HT-29 (cell line): Measurements from ENCODE around the gene ZNF670. TPM values are rescaled to one million over a fixed set of nuclear protein-coding genes. Genes with fewer than 3 reads are reported as not detected.
"Not testable (repeated sequence)": the region's sequence is repeated elsewhere in the genome, so short reads cannot be mapped to it uniquely, and the experiment has no call there.

Experiments used
- DNase-seq: peaks from one replicate; pipeline ENCODE4 v3.0.0-alpha.2; 2015; ENCODE audit warnings: low spot score
- total RNA-seq: library from RNA; depleted of rRNA; stranded (reverse); fragments of >200 nt; shearing (Covaris generic); gene quantifications from 2 replicates; pipeline ENCODE4 v1.2.3, GENCODE V29; 2014; rRNA removed

Gene ZNF670
- total RNA-seq, result 1.4 and 2.2 TPM in 2 replicates

GRCh38 chr1:247078258-247079140, at the start of gene ZNF670:
Gene ZNF670, minus strand, starts transcription at chr1:247078811. Its CDS starts 215 bp downstream, at chr1:247078596.
- peak; percentile 98 for DNase-seq

- not testable (repeated sequence) for DNase-seq
Observed at GRCh38 chr1:247127519-247128282, 49.1 kb upstream of the ZNF670 start.

- DNase-seq, result not testable (repeated sequence)
Observed at GRCh38 chr1:247126601-247127000, 48.0 kb upstream of the ZNF670 start.

GRCh38 chr1:247126166-247126565, 47.6 kb upstream of the ZNF670 start:
- DNase-seq, result not testable (repeated sequence)

GRCh38 chr1:247121382-247121781, 42.8 kb upstream of the ZNF670 start:
- DNase-seq, result no peak

- not testable (repeated sequence) for DNase-seq
Observed at GRCh38 chr1:247120408-247120668, 41.7 kb upstream of the ZNF670 start.

- DNase-seq, result no peak
Observed at GRCh38 chr1:247119600-247120407, 41.2 kb upstream of the ZNF670 start.

GRCh38 chr1:247118946-247119446, 40.4 kb upstream of the ZNF670 start:
- peak; percentile 56 for DNase-seq

- DNase-seq, result no peak
Observed at GRCh38 chr1:247115545-247115944, 36.9 kb upstream of the ZNF670 start.

- no peak for DNase-seq
Observed at GRCh38 chr1:247115141-247115510, 36.5 kb upstream of the ZNF670 start.

- no peak for DNase-seq
Observed at GRCh38 chr1:247114351-247115140, 35.9 kb upstream of the ZNF670 start.

- no peak for DNase-seq
Observed at GRCh38 chr1:247113733-247114271, 35.2 kb upstream of the ZNF670 start.

GRCh38 chr1:247113094-247113497, 34.5 kb upstream of the ZNF670 start:
- DNase-seq, result peak; percentile 59

GRCh38 chr1:247112479-247112781, 33.8 kb upstream of the ZNF670 start:
- no peak for DNase-seq

GRCh38 chr1:247111700-247112478, 33.3 kb upstream of the ZNF670 start:
- peak; percentile 47 for DNase-seq

- no peak for DNase-seq
Observed at GRCh38 chr1:247111259-247111699, 32.7 kb upstream of the ZNF670 start.

GRCh38 chr1:247110627-247111258, 32.1 kb upstream of the ZNF670 start:
- peak; percentile 38 for DNase-seq

GRCh38 chr1:247107694-247108093, 29.1 kb upstream of the ZNF670 start:
- DNase-seq, result no peak

- no peak for DNase-seq
Observed at GRCh38 chr1:247105966-247106365, 27.4 kb upstream of the ZNF670 start.
